ENCODE measurements around the gene NEDD4.

The NEDD4 gene

GRCh38 chr15:55820043-55820442, 173.4 kb downstream of the NEDD4 start:
- Histone ChIP-seq H3K4me2 (no peak overlapping the region), H4K20me1 (no peaks in the 10 kb centered on the region), H3K4me3 (no peak overlapping the region), H3K9ac (no peak overlapping the region), H3K27me3 (no peaks in the 10 kb centered on the region), H3K36me3 (no peaks in the 10 kb centered on the region), H3K27ac (no peak overlapping the region), H3K9me3 (no peaks in the 10 kb centered on the region), H3K4me1 (peaks cover 4% of the 10 kb centered on the region; the same call in 1 of the 2 replicates)
- TF ChIP-seq Cebpa-rat (IDR thresholded peaks at IDR 0.05), result no peak

- Histone ChIP-seq H3K36me3 (no peaks in the 10 kb centered on the region), H3K27me3 (no peaks in the 10 kb centered on the region), H3K9ac (no peak overlapping the region), H4K20me1 (no peaks in the 10 kb centered on the region), H3K9me3 (no peaks in the 10 kb centered on the region), H3K4me1 (peaks cover 4% of the 10 kb centered on the region; the same call in 1 of the 2 replicates), H3K27ac (no peak overlapping the region), H3K4me3 (no peak overlapping the region), H3K4me2 (no peak overlapping the region)
- TF ChIP-seq Cebpa-rat (IDR thresholded peaks at IDR 0.05), result no peak
Observed at GRCh38 chr15:55819397-55820034, 173.9 kb downstream of the NEDD4 start.

- no peaks in the 10 kb centered on the region for H3K9me3 ChIP-seq
- no peak overlapping the region for H3K4me3 ChIP-seq
- H4K20me1 ChIP-seq, result no peaks in the 10 kb centered on the region
- no peak overlapping the region for H3K27ac ChIP-seq
- no peaks in the 10 kb centered on the region for H3K27me3 ChIP-seq
- no peak for TF ChIP-seq Cebpa-rat (IDR thresholded peaks at IDR 0.05)
- H3K4me2 ChIP-seq, result no peak overlapping the region
- no peak overlapping the region for H3K9ac ChIP-seq
- no peaks in the 10 kb centered on the region for H3K36me3 ChIP-seq
- no peaks in the 10 kb centered on the region for H3K4me1 ChIP-seq
Observed at GRCh38 chr15:55816017-55816416, 177.4 kb downstream of the NEDD4 start.

GRCh38 chr15:55802600-55803376, 190.6 kb downstream of the NEDD4 start:
- H3K27ac ChIP-seq, result no peak overlapping the region
- H3K4me1 ChIP-seq, result no peaks in the 10 kb centered on the region
- no peak overlapping the region for H3K4me2 ChIP-seq
- H3K27me3 ChIP-seq, result no peaks in the 10 kb centered on the region
- no peak overlapping the region for H3K9ac ChIP-seq
- no peaks in the 10 kb centered on the region for H3K36me3 ChIP-seq
- TF ChIP-seq Cebpa-rat (IDR thresholded peaks at IDR 0.05), result no peak
- H3K9me3 ChIP-seq, result no peaks in the 10 kb centered on the region
- H3K4me3 ChIP-seq, result no peak overlapping the region
- H4K20me1 ChIP-seq, result no peaks in the 10 kb centered on the region

- Histone ChIP-seq H3K4me3 (no peak overlapping the region), H4K20me1 (no peaks in the 10 kb centered on the region), H3K4me1 (no peaks in the 10 kb centered on the region), H3K36me3 (no peaks in the 10 kb centered on the region), H3K9me3 (0 out of 2 replicates have a peak, but pooled peaks cover 2% of the 10 kb centered on the region), H3K9ac (no peak overlapping the region), H3K27me3 (no peaks in the 10 kb centered on the region), H3K4me2 (no peak overlapping the region), H3K27ac (no peak overlapping the region)
- TF ChIP-seq Cebpa-rat (IDR thresholded peaks at IDR 0.05), result no peak
Observed at GRCh38 chr15:55800216-55800615, 193.2 kb downstream of the NEDD4 start.

- Histone ChIP-seq H3K4me2 (no peak overlapping the region), H3K27ac (no peak overlapping the region)
Observed at GRCh38 chr15:55799291-55800212, 193.9 kb downstream of the NEDD4 start.

GRCh38 chr15:55796321-55796965, 197.0 kb downstream of the NEDD4 start:
- H3K4me2 ChIP-seq, result no peak overlapping the region

More at GRCh38 chr15:55799291-55800212, 193.9 kb downstream of the NEDD4 start:
- Histone ChIP-seq H3K4me3 (no peak overlapping the region), H3K36me3 (no peaks in the 10 kb centered on the region), H3K4me1 (no peaks in the 10 kb centered on the region), H3K9me3 (peaks cover 8% of the 10 kb centered on the region), H4K20me1 (no peaks in the 10 kb centered on the region), H3K9ac (no peak overlapping the region), H3K27me3 (no peaks in the 10 kb centered on the region)
- TF ChIP-seq Cebpa-rat (IDR thresholded peaks at IDR 0.05), result no peak

GRCh38 chr15:55795031-55795430, 198.4 kb downstream of the NEDD4 start:
- H3K27ac ChIP-seq, result no peak overlapping the region
- peaks cover 25% of the 10 kb centered on the region for H3K9me3 ChIP-seq
- no peaks in the 10 kb centered on the region for H3K27me3 ChIP-seq
- no peaks in the 10 kb centered on the region for H3K36me3 ChIP-seq
- TF ChIP-seq Cebpa-rat (IDR thresholded peaks at IDR 0.05), result no peak
- no peaks in the 10 kb centered on the region for H4K20me1 ChIP-seq
- no peak overlapping the region for H3K9ac ChIP-seq
- H3K4me1 ChIP-seq, result no peaks in the 10 kb centered on the region
- H3K4me2 ChIP-seq, result no peak overlapping the region
- H3K4me3 ChIP-seq, result no peak overlapping the region

More at GRCh38 chr15:55796321-55796965, 197.0 kb downstream of the NEDD4 start:
- Histone ChIP-seq H3K4me3 (no peak overlapping the region), H3K9ac (no peak overlapping the region), H3K4me1 (no peaks in the 10 kb centered on the region), H3K27me3 (no peaks in the 10 kb centered on the region), H3K36me3 (no peaks in the 10 kb centered on the region), H4K20me1 (no peaks in the 10 kb centered on the region), H3K27ac (no peak overlapping the region), H3K9me3 (peaks cover 25% of the 10 kb centered on the region)
- TF ChIP-seq Cebpa-rat (IDR thresholded peaks at IDR 0.05), result no peak
